Aorta (tissue), 5 donors: ENCODE results near the gene RPLP1. TPM values are rescaled to one million over a fixed set of nuclear protein-coding genes. Genes with fewer than 3 reads are reported as not detected.

ENCODE experiments used
- ATAC-seq: fragments of 200-7000 bp; cut with Tn5 transposase; one replicate; pipeline ENCODE4 v1.9.1; 2022; ENCODE audit warnings: moderate library complexity; ENCODE audit not compliant: low FRiP score
- DNase-seq, 2 donors: peaks; one replicate each; pipeline ENCODE4 v3.0.0-alpha.2; 2020
- H3K27ac ChIP-seq, 2 donors: one replicate each; pipeline ENCODE4 v1.5.1; 2013; ENCODE audit warnings: low read length in 2 of 2, mild to moderate bottlenecking in 2 of 2, moderate library complexity in 2 of 2, control low read depth in 1 of 2, inconsistent platforms in 1 of 2, low read depth in 1 of 2
- H3K27me3 ChIP-seq, 2 donors: one replicate each; pipeline ENCODE4 v1.6.1; 2013; ENCODE audit warnings: control low read depth in 1 of 2, low read length in 1 of 2, mild to moderate bottlenecking in 1 of 2, moderate library complexity in 1 of 2; ENCODE audit not compliant: insufficient read depth in 2 of 2, control insufficient read depth in 1 of 2
- H3K36me3 ChIP-seq, 2 donors: one replicate each; pipeline ENCODE4 v1.6.1; 2013; ENCODE audit warnings: control low read depth in 1 of 2, low read length in 1 of 2, mild to moderate bottlenecking in 1 of 2; ENCODE audit not compliant: insufficient read depth in 2 of 2, control insufficient read depth in 1 of 2
- H3K4me1 ChIP-seq, 2 donors: one replicate each; pipeline ENCODE4 v1.6.1; 2013; ENCODE audit warnings: low read length in 2 of 2, control low read depth in 1 of 2, mild to moderate bottlenecking in 1 of 2, moderate library complexity in 1 of 2; ENCODE audit not compliant: insufficient read depth in 2 of 2, control insufficient read depth in 1 of 2
- H3K4me3 ChIP-seq, 2 donors: one replicate each; pipeline ENCODE4 v1.5.1; 2013; ENCODE audit warnings: low read length in 2 of 2, control low read depth in 1 of 2, mild to moderate bottlenecking in 1 of 2
- H3K9me3 ChIP-seq: one replicate; pipeline ENCODE4 v1.6.1; 2013; ENCODE audit warnings: mild to moderate bottlenecking, low read length; ENCODE audit not compliant: control insufficient read depth
- WGBS, 2 donors: extraction: QIAGEN DNeasy Blood & Tissue Kit; methylation state at CpG; one replicate each; pipeline ENCODE4 v1.1.7; 2013; 5-methylcytosine and 5-hydroxymethylcytosine counted together
- intact Hi-C, 2 donors: fragments of 100-400 bp; cut with DNase I; formaldehyde crosslinking; loops; one replicate each; pipeline versions ENCODE4 v1.14.2 to v1.15.0; 2022
- polyA plus RNA-seq, 2 donors: library from polyadenylated mRNA; stranded (reverse); fragments of 200-250 nt; gene quantifications; one replicate each; pipeline ENCODE4 v1.2.3, GENCODE V29; 2013
- total RNA-seq, 2 donors: library from RNA; stranded (reverse); fragmentation: NEBNext Ultra II Directional; extraction: Animal tissue kit (Norgen Biotek cat#: 25700); gene quantifications; one replicate each; pipeline ENCODE4 v1.2.1, GENCODE V29; 2021
- donor health status: healthy with polysubstance abuse.
- donor health status: Bipolar disorder and iron deficiency.
- donor health status: DM: no; HTN: no; CAD: no.
- donor health status: DM: no; HTN: no; CAD: no.
- donor health status: DM: yes; HTN: yes; CAD: no.

Gene RPLP1
- total and polyA plus RNA-seq, 4 donors: 1,445 to 3,346 (median 2,122) TPM

DNA sequence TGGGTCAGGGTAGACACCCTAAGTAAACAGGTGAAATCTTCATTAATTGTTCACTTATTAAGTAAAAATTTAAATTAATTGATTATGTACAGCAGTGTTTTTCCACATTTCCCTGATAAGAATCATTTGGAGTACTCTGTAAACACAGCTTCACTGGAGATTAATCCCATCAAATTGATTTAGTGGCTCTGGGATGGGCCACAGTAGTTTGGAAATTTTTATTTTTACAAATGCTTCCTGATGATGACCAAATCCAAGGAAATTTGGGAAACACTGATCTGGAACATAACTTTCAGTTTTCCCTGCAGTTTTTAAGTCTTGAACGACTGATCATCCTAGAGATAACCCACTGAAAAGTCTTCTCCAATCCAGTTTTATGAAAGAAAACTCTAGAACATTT lies 18.8 kb upstream of the RPLP1 start:
- no peak for DNase-seq
- H3K36me3 ChIP-seq: no peaks in the 10 kb centered on the region
- H3K27me3 ChIP-seq: no peaks in the 10 kb centered on the region
- H3K4me1 ChIP-seq: no peaks in the 10 kb centered on the region
- WGBS, 2 donors: 93 to 100% methylated on average over 1 of the region's 1 CpG
- H3K27ac ChIP-seq: no peak overlapping the region
- no peak overlapping the region for H3K4me3 ChIP-seq
- intact Hi-C loops: no loop called here
- H3K9me3 ChIP-seq: no peaks in the 10 kb centered on the region
- ATAC-seq: no peak

DNA sequence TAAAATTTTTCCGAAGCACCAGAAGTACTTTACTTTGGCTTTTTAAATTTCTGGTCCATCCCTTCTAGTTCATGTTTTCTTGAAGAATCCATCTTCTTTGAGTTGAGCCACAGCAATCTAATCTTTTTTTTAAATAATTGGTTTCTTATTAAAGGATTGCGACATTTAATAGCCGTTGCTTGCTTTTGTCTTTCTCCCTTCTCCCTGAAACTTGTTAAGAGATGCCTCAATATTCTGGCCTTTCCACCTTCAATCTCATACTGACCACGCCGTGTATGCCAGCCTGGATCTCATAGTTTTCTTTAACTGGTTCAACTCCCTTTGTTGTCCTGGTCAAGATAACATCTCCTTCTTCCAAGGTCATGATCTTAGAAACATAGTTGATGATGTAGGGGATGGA lies 18.4 kb upstream of the RPLP1 start:
- no peaks in the 10 kb centered on the region for H3K27me3 ChIP-seq
- no peak overlapping the region for H3K4me3 ChIP-seq
- H3K9me3 ChIP-seq: no peaks in the 10 kb centered on the region
- 96 to 98% methylated on average over 5 of the region's 5 CpGs for WGBS, 2 donors
- H3K36me3 ChIP-seq: no peaks in the 10 kb centered on the region
- H3K4me1 ChIP-seq: no peaks in the 10 kb centered on the region
- DNase-seq (no peak), ATAC-seq (no peak)
- intact Hi-C loops: no loop called here
- H3K27ac ChIP-seq: no peak overlapping the region

DNA sequence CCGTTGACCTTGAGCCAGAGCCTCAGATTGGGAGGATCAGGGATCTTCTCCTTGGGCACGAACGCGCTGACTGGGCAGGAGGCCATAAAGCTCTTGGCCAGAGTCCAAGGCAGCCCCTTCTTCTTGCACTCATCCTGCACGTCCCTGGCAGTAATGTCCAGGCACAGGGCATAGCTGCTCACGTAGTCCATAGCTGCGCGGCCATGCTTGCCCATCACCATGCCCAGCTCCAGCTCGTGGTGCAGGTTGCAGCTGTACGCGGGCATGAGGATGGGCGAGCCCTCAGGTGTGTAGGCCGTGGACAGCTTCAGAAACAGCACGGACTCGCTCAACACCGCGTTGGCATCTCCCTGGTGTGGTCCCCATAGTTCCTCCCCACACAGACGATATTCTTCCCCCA lies 17.9 kb upstream of the RPLP1 start:
- no peaks in the 10 kb centered on the region for H3K36me3 ChIP-seq
- intact Hi-C loops: no loop called here
- no peaks in the 10 kb centered on the region for H3K27me3 ChIP-seq
- WGBS, 2 donors: 97% methylated on average over 18 of the region's 18 CpGs
- H3K4me1 ChIP-seq: no peaks in the 10 kb centered on the region
- DNase-seq: no peak
- ATAC-seq: no peak
- no peaks in the 10 kb centered on the region for H3K9me3 ChIP-seq
- no peak overlapping the region for H3K27ac ChIP-seq
- no peak overlapping the region for H3K4me3 ChIP-seq

DNA sequence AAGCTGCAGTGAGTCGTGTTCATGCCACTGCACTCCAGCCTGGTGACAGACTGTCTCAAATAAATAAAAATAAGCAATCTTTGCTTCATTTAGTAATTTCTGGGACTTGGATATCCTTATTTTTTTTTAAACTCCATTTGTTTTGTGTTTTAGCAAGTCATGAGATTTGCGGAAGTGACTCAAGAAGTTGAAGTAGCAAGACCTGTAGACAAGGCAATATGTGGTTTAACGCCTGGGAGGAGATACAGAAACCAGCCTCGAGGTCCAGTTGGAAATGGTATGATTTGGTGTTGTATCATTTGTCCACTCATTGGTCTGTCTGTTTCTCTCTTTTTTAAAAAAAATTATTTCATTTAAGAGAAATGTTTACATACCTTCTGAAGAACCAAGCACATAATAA lies 16.6 kb upstream of the RPLP1 start:
- DNase-seq: no peak
- H3K36me3 ChIP-seq: no peaks in the 10 kb centered on the region
- no peak overlapping the region for H3K4me3 ChIP-seq
- ATAC-seq: no peak
- no peaks in the 10 kb centered on the region for H3K27me3 ChIP-seq
- WGBS, 2 donors: 95 to 96% methylated on average over 4 of the region's 4 CpGs
- intact Hi-C loops: no loop called here
- no peaks in the 10 kb centered on the region for H3K9me3 ChIP-seq
- H3K27ac ChIP-seq: no peak overlapping the region
- H3K4me1 ChIP-seq: no peaks in the 10 kb centered on the region

DNA sequence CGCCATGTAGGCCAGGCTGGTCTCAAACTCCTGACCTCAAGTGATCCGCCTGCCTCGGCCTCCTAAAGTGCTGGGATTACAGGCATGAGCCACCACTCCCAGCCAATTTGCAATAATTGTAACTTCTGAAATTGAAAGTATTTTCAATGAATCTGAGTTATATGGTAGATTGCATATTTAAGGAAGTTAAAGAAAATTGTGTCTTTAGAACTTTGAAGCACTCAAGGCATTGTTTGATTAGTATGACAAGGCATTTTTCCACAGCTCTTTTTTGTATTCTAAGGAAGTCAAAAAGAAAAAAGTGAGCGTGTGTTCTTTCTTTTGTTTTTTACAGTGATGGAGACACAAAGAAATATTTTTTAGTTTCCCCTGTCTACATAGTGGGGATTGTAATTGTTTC lies 15.7 kb upstream of the RPLP1 start:
- 96 to 97% methylated on average over 4 of the region's 4 CpGs for WGBS, 2 donors
- intact Hi-C loops: no loop called here

DNA sequence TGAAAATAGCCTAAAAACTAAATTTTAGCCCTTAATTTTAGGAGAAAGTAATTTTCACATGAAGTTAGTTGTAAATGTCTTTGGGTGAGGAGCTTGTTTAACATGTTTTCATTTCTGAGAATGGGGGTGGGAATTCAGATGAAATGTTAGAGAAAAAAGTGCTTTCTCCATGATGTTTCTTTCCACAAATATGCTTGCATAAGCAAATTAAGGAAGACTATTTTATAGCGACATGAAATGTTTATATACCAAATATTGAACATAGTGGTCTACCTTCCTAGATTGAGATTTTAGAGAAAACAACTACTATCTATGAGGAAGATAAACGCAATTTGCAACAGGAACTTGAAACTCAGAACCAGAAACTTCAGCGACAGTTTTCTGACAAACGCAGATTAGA lies 13.0 kb upstream of the RPLP1 start:
- ATAC-seq (no peak), DNase-seq (no peak)
- Histone ChIP-seq H3K36me3 (no peaks in the 10 kb centered on the region), H3K4me3 (no peak overlapping the region), H3K4me1 (no peaks in the 10 kb centered on the region), H3K9me3 (no peaks in the 10 kb centered on the region), H3K27me3 (no peaks in the 10 kb centered on the region), H3K27ac (no peak overlapping the region)
- intact Hi-C loops: no loop called here
- WGBS, 2 donors: 87 to 88% methylated on average over 4 of the region's 4 CpGs

More for the DNA sequence above, 15.7 kb upstream of the RPLP1 start:
- Histone ChIP-seq H3K27ac (no peak overlapping the region), H3K27me3 (no peaks in the 10 kb centered on the region), H3K4me1 (no peaks in the 10 kb centered on the region), H3K4me3 (no peak overlapping the region), H3K36me3 (no peaks in the 10 kb centered on the region), H3K9me3 (no peaks in the 10 kb centered on the region)
- DNase-seq (no peak), ATAC-seq (no peak)

DNA sequence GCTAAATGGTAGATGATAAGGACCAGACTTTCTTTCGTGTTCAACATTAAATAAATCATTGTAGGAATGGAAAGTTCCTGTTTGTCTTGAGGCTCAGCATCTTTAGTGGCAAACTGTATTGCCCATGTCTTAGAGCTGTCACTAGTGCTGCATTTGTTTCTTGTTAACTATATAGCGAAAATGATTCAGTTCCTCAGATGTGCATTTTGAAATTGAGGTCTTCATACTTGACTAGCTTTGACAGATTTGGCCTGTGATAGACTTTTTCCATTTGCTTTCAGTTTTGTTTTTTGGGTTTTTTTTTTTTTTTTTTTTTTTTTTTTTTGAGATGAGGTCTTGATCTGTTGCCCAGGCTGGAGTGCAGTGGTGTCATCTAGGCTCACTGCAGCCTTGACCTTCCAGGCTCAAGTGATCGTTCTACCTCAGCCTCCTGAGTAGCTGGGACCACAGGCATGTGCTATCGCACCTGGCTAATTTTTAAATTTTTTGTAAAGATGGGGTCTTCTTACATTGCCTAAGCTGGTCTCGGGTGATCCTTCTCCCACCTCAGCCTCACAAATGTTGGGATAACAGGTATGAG lies 9.5 kb upstream of the RPLP1 start:
- intact Hi-C loops: no loop called here
- no peak for DNase-seq
- Histone ChIP-seq H3K36me3 (peaks cover 0 to 4% of the 10 kb centered on the region in 2 donors), H3K27ac (no peak overlapping the region), H3K4me3 (no peak overlapping the region), H3K27me3 (no peaks in the 10 kb centered on the region), H3K4me1 (no peaks in the 10 kb centered on the region), H3K9me3 (no peaks in the 10 kb centered on the region)
- ATAC-seq: no peak
- WGBS, 2 donors: 88 to 89% methylated on average over 5 of the region's 5 CpGs

DNA sequence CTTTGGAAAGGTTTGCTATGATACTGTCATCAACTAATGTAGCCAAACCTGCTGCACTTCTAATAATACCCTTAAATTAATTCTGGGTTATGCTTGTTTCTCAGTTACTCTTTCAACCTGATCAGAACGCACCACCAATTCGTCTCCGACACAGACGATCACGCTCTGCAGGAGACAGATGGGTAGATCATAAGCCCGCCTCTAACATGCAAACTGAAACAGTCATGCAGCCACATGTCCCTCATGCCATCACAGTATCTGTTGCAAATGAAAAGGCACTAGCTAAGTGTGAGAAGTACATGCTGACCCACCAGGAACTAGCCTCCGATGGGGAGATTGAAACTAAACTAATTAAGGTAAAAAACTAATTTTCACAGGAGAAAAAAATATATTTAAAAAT lies 7.9 kb upstream of the RPLP1 start:
- no peak overlapping the region for H3K4me3 ChIP-seq
- 94 to 96% methylated on average over 7 of the region's 7 CpGs for WGBS, 2 donors
- intact Hi-C loops: no loop called here
- ATAC-seq: no peak
- peaks cover 0 to 4% of the 10 kb centered on the region in 2 donors for H3K36me3 ChIP-seq
- H3K27ac ChIP-seq: no peak overlapping the region
- no peaks in the 10 kb centered on the region for H3K4me1 ChIP-seq
- no peaks in the 10 kb centered on the region for H3K27me3 ChIP-seq
- no peaks in the 10 kb centered on the region for H3K9me3 ChIP-seq
- DNase-seq: no peak

DNA sequence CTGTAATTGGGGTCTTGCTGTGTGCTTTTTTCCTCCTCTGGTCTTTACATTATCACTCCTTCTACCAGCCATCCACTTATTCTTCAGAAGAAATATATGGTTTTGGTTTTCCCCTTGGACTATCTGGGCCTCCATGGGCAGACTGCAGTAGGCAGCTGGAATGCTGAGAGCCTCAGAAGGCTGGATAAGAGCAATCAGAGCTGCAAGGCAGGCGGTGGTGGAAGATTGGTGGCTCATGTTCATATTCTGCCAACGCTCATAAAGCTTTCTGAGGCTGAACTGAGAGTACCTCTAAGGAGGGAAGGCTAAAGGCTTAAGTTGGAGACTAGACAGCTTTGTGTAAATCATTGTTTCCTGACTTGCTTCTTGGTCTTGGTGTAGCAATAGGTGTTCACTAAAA lies 5.7 kb upstream of the RPLP1 start:
- no peaks in the 10 kb centered on the region for H3K27me3 ChIP-seq

More for the DNA sequence above, 5.7 kb upstream of the RPLP1 start:
- no peak for ATAC-seq
- DNase-seq: no peak
- H3K27ac ChIP-seq: no peak overlapping the region
- no peaks in the 10 kb centered on the region for H3K4me1 ChIP-seq
- H3K36me3 ChIP-seq: peaks cover 0 to 4% of the 10 kb centered on the region in 2 donors
- WGBS, 2 donors: 83 to 90% methylated on average over 2 of the region's 2 CpGs
- intact Hi-C loops: no loop called here
- H3K9me3 ChIP-seq: no peaks in the 10 kb centered on the region
- H3K4me3 ChIP-seq: no peak overlapping the region
